Epithelial cell of prostate (primary cell): Measurements from ENCODE around the gene RFX5.
A peak's percentile ranks its signal among the peaks of the same experiment; 100 is the strongest.
"Not testable (repeated sequence)": the region's sequence is repeated elsewhere in the genome, so short reads cannot be mapped to it uniquely, and the experiment has no call there.

ENCODE experiments used
- DNase-seq: peaks from one replicate; pipeline ENCODE4 v3.0.0-alpha.2; 2011; ENCODE audit warnings: low read depth, low spot score
- H3K27ac ChIP-seq: fragments of 450-650 bp; 2 replicates; pipeline ENCODE4 v1.5.1; 2017; ENCODE audit warnings: mild to moderate bottlenecking

The RFX5 gene

GRCh38 chr1:151362308-151363155, 15.5 kb upstream of the RFX5 start:
- H3K27ac ChIP-seq = no peak overlapping the region
- no peak for DNase-seq

GRCh38 chr1:151361883-151362282, 14.8 kb upstream of the RFX5 start:
- no peak for DNase-seq
- no peak overlapping the region for H3K27ac ChIP-seq

GRCh38 chr1:151356696-151357095, 9.6 kb upstream of the RFX5 start:
- H3K27ac ChIP-seq = no peak overlapping the region
- no peak for DNase-seq

- no peak for DNase-seq
- H3K27ac ChIP-seq = no peak overlapping the region
These were observed 5.1 kb upstream of the RFX5 start for GRCh38 chr1:151352021-151352718.

- not testable (repeated sequence) for H3K27ac ChIP-seq
These were observed 3.3 kb upstream of the RFX5 start for GRCh38 chr1:151350323-151350722.

GRCh38 chr1:151347523-151348246, 633 bp upstream of the RFX5 start:
- no peak for DNase-seq
- H3K27ac ChIP-seq = peak overlapping the region; percentile 36

More at GRCh38 chr1:151350323-151350722, 3.3 kb upstream of the RFX5 start:
- not testable (repeated sequence) for DNase-seq

GRCh38 chr1:151346082-151346768, 827 bp downstream of the RFX5 start:
- peak overlapping the region; percentile 36 for H3K27ac ChIP-seq
- DNase-seq = no peak

GRCh38 chr1:151344291-151344690, 2.8 kb downstream of the RFX5 start:
- DNase-seq = no peak
- no peak overlapping the region for H3K27ac ChIP-seq

- no peak for DNase-seq
- H3K27ac ChIP-seq = no peak overlapping the region
These were observed 3.5 kb downstream of the RFX5 start for GRCh38 chr1:151343587-151343986.

GRCh38 chr1:151342569-151342968, 4.5 kb downstream of the RFX5 start:
- DNase-seq = no peak
- no peak overlapping the region for H3K27ac ChIP-seq

GRCh38 chr1:151342021-151342420, 5.0 kb downstream of the RFX5 start:
- H3K27ac ChIP-seq = no peak overlapping the region
- no peak for DNase-seq

GRCh38 chr1:151340870-151341754, 5.9 kb downstream of the RFX5 start:
- peak; percentile 20 for DNase-seq
- peak overlapping the region; percentile 10 for H3K27ac ChIP-seq

- H3K27ac ChIP-seq = no peak overlapping the region
- DNase-seq = no peak
These were observed 10.5 kb downstream of the RFX5 start for GRCh38 chr1:151336556-151336955.

- no peak for DNase-seq
- no peak overlapping the region for H3K27ac ChIP-seq
These were observed 12.2 kb downstream of the RFX5 start for GRCh38 chr1:151334822-151335221.

GRCh38 chr1:151327903-151328674, 19.0 kb downstream of the RFX5 start:
- H3K27ac ChIP-seq = peak overlapping the region; percentile 79
- no peak for DNase-seq

- DNase-seq = peak; percentile 86
- H3K27ac ChIP-seq = peak within 1 kb of the TSS; percentile 79
These were observed 19.7 kb downstream of the RFX5 start, which contains the start of gene PI4KB for GRCh38 chr1:151327223-151327902. Gene PI4KB (minus strand): TSS chr1:151327416. CDS start chr1:151316481, 10,935 bp downstream.

- peak overlapping the region; percentile 79 for H3K27ac ChIP-seq
- no peak for DNase-seq
These were observed 20.3 kb downstream of the RFX5 start for GRCh38 chr1:151326619-151327222.
